ENCODE results near the gene ELMO1. TPM values are rescaled to one million over a fixed set of nuclear protein-coding genes. Genes with fewer than 3 reads are reported as not detected.
A peak's percentile ranks its signal among the peaks of the same experiment; 100 is the strongest.

Gene ELMO1
- total RNA-seq, 1 donor from 2014 or later, result 112 TPM

DNA sequence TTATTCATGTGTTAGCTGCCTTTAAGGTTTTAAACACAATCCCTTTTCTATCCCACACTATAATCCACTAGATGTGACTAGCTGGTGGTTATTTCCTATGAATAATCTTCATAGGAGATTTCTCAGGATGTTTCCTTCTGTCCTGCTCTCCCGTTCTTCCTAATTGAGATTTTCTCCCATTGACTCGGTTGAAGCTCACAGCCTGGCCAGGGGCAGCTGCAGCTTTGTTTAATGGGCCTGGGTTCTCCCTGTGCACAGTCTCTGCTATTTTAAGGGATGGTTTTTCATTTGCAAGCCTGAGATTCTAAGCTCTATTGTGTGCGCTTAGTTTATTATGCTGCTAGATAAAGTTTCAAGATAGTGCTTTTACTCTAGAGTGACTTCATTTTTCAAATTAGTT lies 441.0 kb downstream of the ELMO1 start:
- H3K36me3 Mint-ChIP-seq (ENCODE audit: low read depth), result peaks cover 45% of the 10 kb centered on the region
- no peaks in the 10 kb centered on the region for H3K4me1 Mint-ChIP-seq (ENCODE audit: low read depth)
- intact Hi-C loops (cut with micrococcal nuclease), result no loop called here
- no peak overlapping the region for H3K27ac Mint-ChIP-seq
- H3K27me3 Mint-ChIP-seq (ENCODE audit: low read depth), result no peaks in the 10 kb centered on the region
- no peak overlapping the region for H3K4me3 Mint-ChIP-seq (ENCODE audit: low read depth)
- DNase-seq (ENCODE audit: low spot score), result no peak
- H3K9me3 Mint-ChIP-seq, result peaks cover 12% of the 10 kb centered on the region

DNA sequence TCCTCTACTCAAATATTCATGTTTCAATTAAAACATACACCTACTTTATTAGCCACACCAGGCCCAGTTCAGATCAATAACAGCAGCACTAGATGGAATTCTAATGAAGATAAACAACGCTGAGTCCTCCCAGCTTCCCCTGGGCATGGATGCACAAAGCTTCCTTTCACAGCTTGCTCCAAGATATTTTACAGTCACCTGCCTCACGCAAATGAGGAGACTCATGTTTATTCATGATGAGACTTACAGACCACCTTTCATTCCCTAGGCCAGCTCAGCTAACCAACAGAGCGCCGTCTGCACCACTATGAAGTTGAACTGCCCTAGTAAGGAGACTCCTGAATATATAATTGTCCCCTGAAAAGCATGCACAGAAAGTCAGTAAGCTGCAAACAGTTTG lies 441.4 kb downstream of the ELMO1 start:
- no peaks in the 10 kb centered on the region for H3K4me1 Mint-ChIP-seq (ENCODE audit: low read depth)
- intact Hi-C loops (cut with micrococcal nuclease), result no loop called here
- no peak overlapping the region for H3K4me3 Mint-ChIP-seq (ENCODE audit: low read depth)
- no peaks in the 10 kb centered on the region for H3K27me3 Mint-ChIP-seq (ENCODE audit: low read depth)
- H3K36me3 Mint-ChIP-seq (ENCODE audit: low read depth), result peaks cover 46% of the 10 kb centered on the region
- no peak overlapping the region for H3K27ac Mint-ChIP-seq
- H3K9me3 Mint-ChIP-seq, result peaks cover 16% of the 10 kb centered on the region
- DNase-seq (ENCODE audit: low spot score), result no peak

DNA sequence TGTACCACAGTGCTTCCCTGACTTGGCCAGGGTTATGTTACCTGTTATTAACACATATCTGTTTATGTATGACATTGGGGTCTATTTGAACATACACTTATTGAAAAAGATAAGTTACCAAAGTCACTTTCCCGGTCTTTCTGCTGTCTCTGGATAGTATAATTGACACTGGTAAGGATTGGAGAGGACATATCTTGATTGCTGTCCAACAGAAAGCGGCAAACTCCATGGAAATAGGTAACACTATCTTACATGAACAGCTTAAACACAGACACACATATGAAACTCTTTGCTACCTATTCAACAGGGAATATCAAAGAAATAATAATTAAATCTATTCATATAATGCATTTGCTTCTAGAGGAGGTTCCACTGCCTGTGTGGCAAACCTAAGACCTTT lies 441.9 kb downstream of the ELMO1 start:
- H3K27ac Mint-ChIP-seq, result no peak overlapping the region
- no peak for DNase-seq (ENCODE audit: low spot score)
- intact Hi-C loops (cut with micrococcal nuclease), result no loop called here
- no peaks in the 10 kb centered on the region for H3K27me3 Mint-ChIP-seq (ENCODE audit: low read depth)
- H3K9me3 Mint-ChIP-seq, result peaks cover 20% of the 10 kb centered on the region
- no peaks in the 10 kb centered on the region for H3K4me1 Mint-ChIP-seq (ENCODE audit: low read depth)
- H3K4me3 Mint-ChIP-seq (ENCODE audit: low read depth), result no peak overlapping the region
- H3K36me3 Mint-ChIP-seq (ENCODE audit: low read depth), result peaks cover 47% of the 10 kb centered on the region

DNA sequence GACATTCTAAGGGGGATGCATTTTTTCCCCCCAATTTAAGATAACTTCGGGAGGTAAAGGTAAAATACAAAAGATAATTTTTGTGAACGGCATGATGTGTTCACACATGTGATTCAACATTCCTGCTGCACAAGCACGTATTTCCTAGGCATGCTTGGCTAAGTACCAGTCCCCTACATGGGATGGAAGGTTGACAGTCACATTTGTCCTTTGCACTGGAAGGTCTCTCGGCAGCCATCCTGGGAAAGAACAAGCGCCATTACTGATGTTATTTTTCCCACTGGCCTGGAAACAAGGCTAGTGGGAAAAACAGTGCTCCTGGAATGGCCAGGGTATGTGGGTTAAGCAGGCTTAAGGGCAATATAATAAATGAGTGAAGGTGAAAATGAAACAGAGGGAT lies 448.2 kb downstream of the ELMO1 start:
- Mint-ChIP-seq H3K9me3 (peaks cover 25% of the 10 kb centered on the region), H3K4me1 (ENCODE audit: low read depth) (no peaks in the 10 kb centered on the region), H3K27ac (no peak overlapping the region), H3K36me3 (ENCODE audit: low read depth) (peaks cover 40% of the 10 kb centered on the region), H3K4me3 (ENCODE audit: low read depth) (no peak overlapping the region), H3K27me3 (ENCODE audit: low read depth) (no peaks in the 10 kb centered on the region)
- intact Hi-C loops (cut with micrococcal nuclease), result no loop called here
- no peak for DNase-seq (ENCODE audit: low spot score)

DNA sequence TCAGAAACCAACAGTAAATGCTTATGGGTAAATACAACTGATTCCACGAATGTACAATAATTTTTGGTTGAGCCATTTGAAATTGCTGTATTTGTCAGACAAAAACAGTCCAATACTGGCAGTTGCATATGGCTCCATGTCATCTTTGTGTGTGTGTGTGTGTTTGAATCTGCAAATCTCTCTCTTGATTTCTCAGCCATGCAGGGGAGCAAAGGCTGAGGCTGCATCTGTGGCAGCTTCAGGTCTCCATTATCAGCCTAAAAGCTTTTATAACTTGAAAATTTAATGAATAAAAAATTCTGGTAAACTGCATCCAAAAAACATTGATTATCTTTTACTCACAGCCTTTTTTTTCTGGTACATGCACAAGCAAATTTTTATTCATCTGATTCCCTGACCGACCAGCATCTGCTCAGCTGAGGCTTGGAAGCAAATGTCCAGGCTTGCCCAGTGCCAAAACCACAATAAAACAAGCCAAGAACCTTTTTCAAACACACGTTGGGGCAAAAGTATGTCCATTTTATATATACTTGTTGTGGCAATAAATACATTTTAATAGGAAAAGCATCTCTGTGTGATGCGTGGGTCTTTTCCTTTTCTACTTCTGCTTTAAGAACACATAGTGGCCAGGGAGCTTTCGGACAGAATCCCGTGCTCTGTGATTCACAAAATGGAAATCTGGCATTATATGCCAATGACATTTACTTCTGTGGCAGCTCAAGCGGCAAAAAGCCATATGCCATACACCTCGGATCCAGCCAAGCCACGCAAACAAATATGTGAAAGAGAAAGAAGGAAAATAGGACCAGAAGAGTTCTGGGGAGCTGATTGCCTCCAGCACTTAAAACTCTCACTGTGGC lies 448.8 kb downstream of the ELMO1 start:
- no peak for DNase-seq (ENCODE audit: low spot score)
- H3K4me1 Mint-ChIP-seq (ENCODE audit: low read depth), result no peaks in the 10 kb centered on the region
- no peaks in the 10 kb centered on the region for H3K27me3 Mint-ChIP-seq (ENCODE audit: low read depth)
- no peak overlapping the region for H3K27ac Mint-ChIP-seq
- no peak overlapping the region for H3K4me3 Mint-ChIP-seq (ENCODE audit: low read depth)
- H3K9me3 Mint-ChIP-seq, result peaks cover 25% of the 10 kb centered on the region
- peaks cover 41% of the 10 kb centered on the region for H3K36me3 Mint-ChIP-seq (ENCODE audit: low read depth)
- intact Hi-C loops (cut with micrococcal nuclease), result no loop called here

DNA sequence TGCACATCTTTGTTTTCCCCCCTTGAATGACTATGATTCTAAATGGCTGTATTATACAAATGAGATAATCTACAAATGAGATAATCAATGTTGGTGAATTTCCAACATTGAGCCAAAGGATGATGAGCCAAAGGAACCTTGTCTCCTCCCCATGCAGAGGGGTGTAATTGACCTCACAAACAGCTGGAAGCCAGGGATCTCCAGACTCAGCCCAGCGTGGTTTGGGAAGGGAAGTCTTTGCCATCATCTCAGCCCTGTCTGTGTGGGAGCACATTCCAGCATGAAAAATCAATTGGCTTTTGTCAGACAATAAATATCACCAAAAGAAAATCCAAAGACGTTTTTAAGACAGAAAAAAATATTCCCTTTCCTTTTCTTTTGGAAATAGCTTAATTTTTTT lies 452.9 kb downstream of the ELMO1 start:
- intact Hi-C loops (cut with micrococcal nuclease), result no loop called here
- no peak overlapping the region for H3K27ac Mint-ChIP-seq
- H3K27me3 Mint-ChIP-seq (ENCODE audit: low read depth), result no peaks in the 10 kb centered on the region
- peaks cover 7% of the 10 kb centered on the region for H3K4me1 Mint-ChIP-seq (ENCODE audit: low read depth)
- no peaks in the 10 kb centered on the region for H3K9me3 Mint-ChIP-seq
- H3K4me3 Mint-ChIP-seq (ENCODE audit: low read depth), result no peak overlapping the region
- peaks cover 12% of the 10 kb centered on the region for H3K36me3 Mint-ChIP-seq (ENCODE audit: low read depth)
- DNase-seq (ENCODE audit: low spot score), result no peak

DNA sequence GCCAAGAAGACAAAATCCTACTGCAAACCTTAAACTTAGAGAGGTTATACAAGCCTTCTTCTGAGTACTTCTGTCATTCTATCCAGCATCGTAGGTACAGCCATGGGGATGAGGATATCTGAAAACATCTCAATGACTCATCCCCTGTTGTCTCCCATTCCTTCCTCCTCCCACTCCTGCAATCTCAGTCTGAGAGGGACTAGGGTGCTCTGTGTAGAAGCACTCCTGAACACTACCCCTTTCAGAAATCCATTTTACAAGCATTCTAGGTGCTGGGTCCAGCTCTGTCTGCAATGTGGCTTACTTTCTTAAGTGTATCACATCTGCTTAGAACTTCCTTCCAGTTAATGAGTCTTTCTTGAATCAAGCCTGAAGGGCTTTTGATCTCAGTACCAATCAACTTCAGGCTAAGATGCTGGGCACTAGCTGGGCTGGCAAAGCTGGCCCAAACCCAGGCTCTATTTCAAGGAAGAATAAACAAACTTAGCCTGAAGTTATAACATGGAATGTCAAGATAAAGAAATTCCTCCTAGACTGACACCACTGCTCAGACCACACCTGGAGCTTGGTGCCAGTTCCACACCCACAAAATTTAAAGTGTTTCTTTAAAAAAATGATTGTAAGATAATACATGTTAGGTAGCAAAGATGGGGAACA lies 454.1 kb downstream of the ELMO1 start:
- Mint-ChIP-seq H3K36me3 (ENCODE audit: low read depth) (peaks cover 12% of the 10 kb centered on the region), H3K4me3 (ENCODE audit: low read depth) (no peak overlapping the region), H3K9me3 (no peaks in the 10 kb centered on the region), H3K4me1 (ENCODE audit: low read depth) (peaks cover 7% of the 10 kb centered on the region), H3K27ac (no peak overlapping the region), H3K27me3 (ENCODE audit: low read depth) (no peaks in the 10 kb centered on the region)
- intact Hi-C loops (cut with micrococcal nuclease), result no loop called here
- no peak for DNase-seq (ENCODE audit: low spot score)

DNA sequence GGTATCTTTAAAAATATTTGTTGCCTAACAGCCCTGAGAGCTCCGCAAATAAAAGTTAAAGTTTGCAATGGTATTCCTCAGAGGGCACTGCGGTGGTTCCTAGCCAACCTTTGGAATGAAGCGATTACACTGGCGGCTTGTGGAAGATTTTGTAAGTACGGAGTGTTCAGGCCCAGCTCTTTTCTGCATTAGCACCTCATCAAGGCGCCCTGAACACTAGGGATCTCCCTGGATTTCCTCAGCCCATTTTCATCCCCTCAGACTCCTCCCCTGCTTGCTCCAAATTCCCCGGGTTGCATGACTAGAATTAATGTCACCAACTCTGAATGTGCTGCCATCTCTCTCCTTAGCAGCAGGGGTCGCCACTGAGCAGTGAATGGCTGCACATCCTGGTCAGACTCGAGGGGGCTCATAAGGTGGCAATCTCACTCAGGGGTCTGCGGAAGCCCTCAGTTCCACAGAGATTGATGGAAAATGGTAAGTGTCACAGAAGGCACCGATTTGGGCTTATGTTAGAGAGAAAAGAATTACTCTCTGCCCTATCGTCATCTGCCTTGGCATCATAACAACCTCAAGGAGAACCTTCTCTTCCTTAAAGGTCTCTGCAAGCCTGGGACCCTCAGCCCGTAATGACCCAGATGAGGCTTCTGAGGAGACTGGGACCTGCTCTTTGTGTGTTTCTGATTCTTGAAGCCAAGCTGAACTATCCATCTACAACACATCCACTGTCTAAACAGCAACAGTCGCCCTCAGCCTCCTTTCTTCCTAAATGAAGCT lies 461.5 kb downstream of the ELMO1 start:
- H3K27ac Mint-ChIP-seq, result no peak overlapping the region
- H3K9me3 Mint-ChIP-seq, result no peaks in the 10 kb centered on the region
- no peaks in the 10 kb centered on the region for H3K27me3 Mint-ChIP-seq (ENCODE audit: low read depth)
- intact Hi-C loops (cut with micrococcal nuclease), result loop anchor here (1.0 kb wide), 1 partner anchor 195 kb away; no protein-coding TSS in a partner anchor
- no peak overlapping the region for H3K4me3 Mint-ChIP-seq (ENCODE audit: low read depth)
- H3K4me1 Mint-ChIP-seq (ENCODE audit: low read depth), result peaks cover 31% of the 10 kb centered on the region
- peak; percentile 34 for DNase-seq (ENCODE audit: low spot score)
- H3K36me3 Mint-ChIP-seq (ENCODE audit: low read depth), result peaks cover 15% of the 10 kb centered on the region

DNA sequence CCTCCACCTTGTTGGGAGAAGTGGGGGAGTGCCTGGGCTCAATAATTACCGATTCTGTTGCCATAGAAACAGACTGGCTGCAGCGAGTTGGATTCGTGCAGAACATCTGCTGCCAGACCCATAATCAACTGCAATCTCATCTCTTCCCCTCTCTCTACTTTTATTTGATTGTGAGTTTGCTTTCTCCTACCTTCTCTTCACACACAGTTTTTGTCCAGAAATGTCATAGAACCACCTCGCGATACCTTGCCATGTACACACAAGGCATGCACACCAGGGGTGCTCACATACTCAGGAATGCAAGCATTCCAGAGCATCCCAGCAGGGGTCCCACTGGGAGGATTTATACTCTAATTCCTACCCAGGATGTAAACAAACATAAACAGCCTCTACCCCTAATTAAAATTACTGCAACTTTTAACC lies 462.1 kb downstream of the ELMO1 start:
- Mint-ChIP-seq H3K27ac (peak overlapping the region; percentile 21), H3K9me3 (no peaks in the 10 kb centered on the region), H3K4me1 (ENCODE audit: low read depth) (peaks cover 32% of the 10 kb centered on the region), H3K4me3 (ENCODE audit: low read depth) (no peak overlapping the region), H3K36me3 (ENCODE audit: low read depth) (peaks cover 18% of the 10 kb centered on the region), H3K27me3 (ENCODE audit: low read depth) (no peaks in the 10 kb centered on the region)
- no peak for DNase-seq (ENCODE audit: low spot score)
- intact Hi-C loops (cut with micrococcal nuclease), result no loop called here

DNA sequence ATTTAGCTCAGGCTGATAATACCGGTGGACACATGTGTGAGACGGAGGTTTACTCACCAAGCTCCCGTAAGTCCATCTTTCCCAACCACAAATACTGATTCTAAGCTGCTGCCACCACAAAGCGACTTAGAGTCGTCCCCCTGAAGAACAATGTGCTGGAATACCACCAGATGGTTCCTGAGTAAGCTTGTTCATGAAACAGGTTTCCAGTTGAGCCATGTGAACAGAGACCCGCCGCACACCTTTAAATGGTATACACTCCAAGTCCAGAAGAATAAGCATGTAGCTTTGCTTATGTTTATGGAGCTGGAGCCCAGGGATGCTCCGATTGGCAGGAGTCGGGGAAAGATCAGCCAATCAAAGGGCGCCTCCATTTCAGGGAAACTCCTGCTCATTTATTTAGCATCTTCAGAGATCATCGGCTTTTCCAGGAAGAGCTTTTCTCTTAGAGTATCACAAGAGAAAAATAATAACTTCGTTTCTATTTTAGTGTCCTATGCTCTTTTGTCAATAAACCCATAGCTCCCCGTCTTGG lies 462.7 kb downstream of the ELMO1 start:
- intact Hi-C loops (cut with micrococcal nuclease), result no loop called here
- no peak for DNase-seq (ENCODE audit: low spot score)
- Mint-ChIP-seq H3K36me3 (ENCODE audit: low read depth) (peaks cover 23% of the 10 kb centered on the region), H3K9me3 (no peaks in the 10 kb centered on the region), H3K27me3 (ENCODE audit: low read depth) (no peaks in the 10 kb centered on the region), H3K4me3 (ENCODE audit: low read depth) (no peak overlapping the region), H3K27ac (no peak overlapping the region), H3K4me1 (ENCODE audit: low read depth) (peaks cover 35% of the 10 kb centered on the region)

DNA sequence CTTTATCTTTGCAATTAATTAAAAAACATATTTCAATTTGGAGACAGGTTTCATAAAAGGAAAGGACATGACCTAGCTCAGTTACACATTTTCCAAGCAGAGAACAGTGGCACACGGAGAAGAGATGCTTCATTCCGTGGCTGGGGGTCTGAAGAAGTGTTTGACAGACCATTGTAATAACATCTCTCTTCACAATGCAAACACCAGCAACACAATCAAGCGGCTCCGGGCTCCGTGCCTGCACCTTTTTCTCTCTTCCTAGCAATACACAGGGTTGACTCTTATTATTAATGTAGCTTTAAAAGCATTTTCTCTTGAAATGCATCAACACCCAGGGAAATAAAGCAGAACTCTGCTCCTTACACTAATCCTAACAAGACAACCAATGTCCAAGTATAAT lies 463.3 kb downstream of the ELMO1 start:
- Mint-ChIP-seq H3K4me3 (ENCODE audit: low read depth) (no peak overlapping the region), H3K27ac (no peak overlapping the region), H3K9me3 (no peaks in the 10 kb centered on the region), H3K36me3 (ENCODE audit: low read depth) (peaks cover 23% of the 10 kb centered on the region), H3K4me1 (ENCODE audit: low read depth) (peaks cover 34% of the 10 kb centered on the region), H3K27me3 (ENCODE audit: low read depth) (no peaks in the 10 kb centered on the region)
- no peak for DNase-seq (ENCODE audit: low spot score)
- intact Hi-C loops (cut with micrococcal nuclease), result no loop called here

DNA sequence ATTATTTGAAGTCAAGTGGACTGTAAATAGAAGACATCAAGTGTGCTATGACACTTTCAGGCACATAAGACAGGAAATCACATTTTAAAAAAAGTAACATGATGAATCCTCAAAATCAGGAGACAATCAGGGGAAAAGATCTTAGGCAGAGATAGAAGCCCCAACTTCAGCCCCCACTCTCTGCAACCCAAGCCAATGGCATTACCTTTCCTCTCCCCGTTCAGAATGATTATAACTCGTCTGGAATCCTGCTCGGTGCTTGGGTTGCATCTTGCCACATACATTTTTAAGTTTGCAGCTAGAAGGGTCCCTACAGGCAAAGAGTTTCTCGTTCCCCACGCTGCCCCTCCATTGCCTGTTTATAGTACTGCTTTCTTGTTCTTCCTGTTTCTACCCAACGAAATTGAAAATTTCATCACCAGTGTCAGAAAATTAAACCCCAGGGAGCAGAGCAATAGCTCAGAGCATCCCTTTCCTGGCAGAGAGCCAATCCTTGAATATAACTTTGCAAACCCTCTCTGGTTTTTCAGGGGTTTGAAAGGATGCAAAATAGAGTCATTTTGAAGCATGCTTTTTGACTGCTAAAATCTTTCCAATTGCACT lies 463.9 kb downstream of the ELMO1 start:
- Mint-ChIP-seq H3K36me3 (ENCODE audit: low read depth) (peaks cover 28% of the 10 kb centered on the region), H3K4me3 (ENCODE audit: low read depth) (no peak overlapping the region), H3K4me1 (ENCODE audit: low read depth) (peaks cover 34% of the 10 kb centered on the region), H3K27me3 (ENCODE audit: low read depth) (no peaks in the 10 kb centered on the region), H3K27ac (no peak overlapping the region), H3K9me3 (no peaks in the 10 kb centered on the region)
- intact Hi-C loops (cut with micrococcal nuclease), result no loop called here
- no peak for DNase-seq (ENCODE audit: low spot score)
